Endothelial cell of umbilical vein (primary cell): Measurements from ENCODE around the gene ZNF821.

Experiments used
- CTCF ChIP-seq, 2 donors: IDR thresholded peaks; 1 replicate in 1 of 2; 2 replicates in 1 of 2; pipeline ENCODE4 v1.5.1; 2011; ENCODE audit warnings: low read length in 2 of 2, mild to moderate bottlenecking in 2 of 2, moderate library complexity in 2 of 2, control low read depth in 1 of 2, inconsistent platforms in 1 of 2, low read depth in 1 of 2; ENCODE audit not compliant: insufficient read depth in 1 of 2; ENCODE audit errors: extremely low read depth in 1 of 2
- EZH2 ChIP-seq: IDR thresholded peaks from 2 replicates; pipeline ENCODE4 v1.6.1; 2012; ENCODE audit warnings: borderline replicate concordance, low read depth, mild to moderate bottlenecking, moderate library complexity, low read length, inconsistent platforms; ENCODE audit not compliant: severe bottlenecking
- FOS ChIP-seq: IDR thresholded peaks from 2 replicates; pipeline ENCODE4 v1.6.1; 2011; ENCODE audit warnings: mild to moderate bottlenecking, low read length, moderate library complexity, borderline replicate concordance; ENCODE audit not compliant: insufficient read depth
- GATA2 ChIP-seq: IDR thresholded peaks from 2 replicates; pipeline ENCODE4 v1.7.0; 2011; ENCODE audit warnings: low read depth, mild to moderate bottlenecking, moderate library complexity, mixed read lengths, low read length; ENCODE audit not compliant: insufficient read length, insufficient read depth
- JUN ChIP-seq: IDR thresholded peaks from 2 replicates; pipeline ENCODE4 v1.6.1; 2011; ENCODE audit warnings: borderline replicate concordance, low read depth; ENCODE audit not compliant: insufficient read length, insufficient read depth
- MAX ChIP-seq: IDR thresholded peaks from 2 replicates; pipeline ENCODE4 v1.6.1; 2011; ENCODE audit not compliant: insufficient read depth, insufficient read length
- POLR2A ChIP-seq: IDR thresholded peaks from 2 replicates; pipeline ENCODE4 v1.6.1; 2012; ENCODE audit warnings: low read depth, mild to moderate bottlenecking, control low read depth, low read length
- POLR2AphosphoS5 ChIP-seq: IDR thresholded peaks from 2 replicates; pipeline ENCODE4 v1.6.1; 2012; ENCODE audit warnings: low read depth, mild to moderate bottlenecking, control low read depth, low read length, moderate library complexity; ENCODE audit not compliant: insufficient read depth

GRCh38 chr16:71863995-71864394, 20.0 kb downstream of the ZNF821 start:
- no peak for TF ChIP-seq MAX
- TF ChIP-seq CTCF (IDR thresholded peaks at IDR 0.05; ENCODE audit: extremely low read depth in 1 of 2, insufficient read depth in 1 of 2, low read depth in 1 of 2, low read length in 2 of 2): no peak
- no peak for TF ChIP-seq EZH2
- no peak for TF ChIP-seq POLR2AphosphoS5
- no peak for TF ChIP-seq POLR2A
- TF ChIP-seq JUN: no peak
- no peak for TF ChIP-seq GATA2
- TF ChIP-seq FOS: no peak
